ENCODE measurements around the gene C17orf107. TPM values are rescaled to one million over a fixed set of nuclear protein-coding genes. Genes with fewer than 3 reads are reported as not detected.

The C17orf107 gene
- total RNA-seq, 2 donors from 2014 or later, result 0.74 to 1.8 TPM

DNA sequence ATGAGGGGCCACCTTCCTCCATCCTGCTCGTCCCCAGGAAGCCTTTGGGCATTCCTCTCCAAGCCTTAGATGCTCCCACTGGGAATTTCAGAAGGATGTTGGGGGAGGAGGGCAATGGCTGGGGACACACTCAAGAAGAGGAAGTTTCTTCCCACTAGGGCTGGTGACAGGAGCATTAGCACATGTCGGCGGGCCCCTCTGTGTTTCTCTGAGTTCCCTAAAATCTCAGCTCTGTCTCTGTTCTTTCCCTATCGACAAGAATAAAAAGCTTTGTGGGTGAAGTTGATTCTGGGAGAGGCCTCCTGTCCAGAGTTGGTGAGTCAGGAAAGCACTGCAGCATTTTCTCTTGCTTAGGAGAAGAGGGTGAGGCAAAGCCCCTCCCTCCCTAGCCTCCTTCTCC, 19.7 kb upstream of the C17orf107 start:
- Histone ChIP-seq H3K36me3 (peaks cover 17% of the 10 kb centered on the region), H3K27ac (no peak overlapping the region), H3K27me3 (no peaks in the 10 kb centered on the region), H3K9me3 (no peaks in the 10 kb centered on the region), H3K4me1 (no peaks in the 10 kb centered on the region), H3K4me3 (no peak overlapping the region), H3K9ac (ENCODE audit: low read depth in 2 of 2, low read length in 2 of 2) (no peak overlapping the region)
- TF ChIP-seq CTCF (IDR thresholded peaks at IDR 0.05), result no peak
- no peak for DNase-seq
- intact Hi-C loops (cut with DNase I), result no loop called here

- no peak for TF ChIP-seq CTCF (IDR thresholded peaks at IDR 0.05)
- no peaks in the 10 kb centered on the region for H3K4me1 ChIP-seq
- H3K36me3 ChIP-seq, result peaks cover 30% of the 10 kb centered on the region
- no peaks in the 10 kb centered on the region for H3K27me3 ChIP-seq
- no peak overlapping the region for H3K27ac ChIP-seq
- no peaks in the 10 kb centered on the region for H3K9me3 ChIP-seq
- intact Hi-C loops (cut with DNase I), result loop anchor here (10.0 kb wide), 1 partner anchor 176 kb away; the partner anchor contains the start of gene PELP1
- H3K4me3 ChIP-seq, result no peak overlapping the region
- DNase-seq, result no peak
- no peak overlapping the region for H3K9ac ChIP-seq (ENCODE audit: low read depth in 2 of 2, low read length in 2 of 2)
Measured at GRCh38 chr17:4880857-4881256, 18.5 kb upstream of the C17orf107 start.

DNA sequence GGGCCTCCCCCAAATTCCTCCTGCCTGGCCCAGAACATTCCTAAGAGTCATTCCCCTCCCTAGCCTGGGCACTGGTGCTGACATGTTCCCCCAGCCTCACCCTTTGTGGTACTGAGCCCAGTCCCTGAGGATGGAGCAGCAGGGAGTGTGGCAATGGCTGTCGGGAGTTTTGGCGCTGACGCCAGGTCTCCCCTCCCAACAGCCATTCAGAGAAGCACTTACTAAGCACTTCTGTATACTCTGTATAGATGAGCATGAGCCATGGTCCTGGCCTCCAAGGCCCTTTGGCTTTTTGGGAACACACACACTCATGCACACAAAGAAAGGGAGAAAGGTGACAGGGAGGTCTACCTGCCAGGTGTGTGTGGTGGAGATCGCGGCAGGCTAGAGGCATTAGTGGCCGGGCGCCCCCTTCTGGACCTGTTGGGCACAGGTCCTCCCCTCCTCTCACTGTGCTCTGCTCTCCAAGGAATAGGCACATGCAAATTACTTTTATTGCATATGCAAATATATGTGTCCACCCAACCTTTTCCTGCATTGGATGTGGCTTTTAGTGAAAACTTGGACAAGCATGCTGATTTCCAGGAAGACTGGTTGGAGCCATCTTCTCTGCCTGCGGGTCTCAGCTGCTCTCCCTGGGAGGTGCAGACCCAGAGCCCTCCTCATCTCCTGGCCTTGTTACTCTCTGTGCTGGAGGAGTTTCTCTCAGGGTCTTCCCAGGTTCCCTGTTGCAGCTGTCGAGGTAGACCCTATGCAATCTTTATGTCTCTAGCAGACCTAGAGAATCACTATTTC, 17.4 kb upstream of the C17orf107 start:
- peak; percentile 74 for DNase-seq
- H3K36me3 ChIP-seq, result peaks cover 40% of the 10 kb centered on the region

DNA sequence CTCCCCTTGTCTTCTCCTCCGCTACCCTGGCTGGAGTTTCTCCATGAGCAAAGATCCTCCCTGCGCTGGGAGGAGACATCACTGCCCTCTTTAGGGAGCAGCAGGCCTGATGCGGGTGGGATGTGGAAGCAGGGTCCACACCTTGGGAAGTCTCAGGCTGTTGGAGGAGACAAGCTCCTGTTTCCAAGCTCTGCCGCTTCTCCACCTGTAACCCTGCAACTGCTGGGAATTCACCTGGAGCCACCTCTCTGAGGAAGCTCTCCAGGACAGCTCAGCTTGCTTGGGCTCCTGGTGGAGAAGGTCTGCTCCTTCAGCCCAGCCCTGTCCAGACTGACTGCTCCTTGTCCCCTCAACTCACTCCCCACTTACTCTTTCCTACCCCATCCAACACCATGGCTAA, 14.8 kb upstream of the C17orf107 start:
- no peaks in the 10 kb centered on the region for H3K9me3 ChIP-seq
- H3K36me3 ChIP-seq, result peaks cover 31% of the 10 kb centered on the region
- no peaks in the 10 kb centered on the region for H3K4me1 ChIP-seq
- DNase-seq, result no peak
- H3K4me3 ChIP-seq, result no peak overlapping the region
- no peak overlapping the region for H3K27ac ChIP-seq
- H3K9ac ChIP-seq (ENCODE audit: low read depth in 2 of 2, low read length in 2 of 2), result no peak overlapping the region
- H3K27me3 ChIP-seq, result no peaks in the 10 kb centered on the region
- no peak for TF ChIP-seq CTCF (IDR thresholded peaks at IDR 0.05)
- intact Hi-C loops (cut with DNase I), result loop anchor here (10.0 kb wide), 1 partner anchor 180 kb away; the partner anchor contains the start of gene PELP1

More for the DNA sequence above, 17.4 kb upstream of the C17orf107 start:
- H3K4me3 ChIP-seq, result no peak overlapping the region
- no peaks in the 10 kb centered on the region for H3K4me1 ChIP-seq
- H3K27me3 ChIP-seq, result no peaks in the 10 kb centered on the region
- no peaks in the 10 kb centered on the region for H3K9me3 ChIP-seq
- intact Hi-C loops (cut with DNase I), result loop anchor here (10.0 kb wide), 1 partner anchor 177 kb away; the partner anchor contains the start of gene PELP1
- H3K27ac ChIP-seq, result no peak overlapping the region
- no peak overlapping the region for H3K9ac ChIP-seq (ENCODE audit: low read depth in 2 of 2, low read length in 2 of 2)
- TF ChIP-seq CTCF (IDR thresholded peaks at IDR 0.05), result peak; percentile 92

- no peaks in the 10 kb centered on the region for H3K9me3 ChIP-seq
- TF ChIP-seq CTCF (IDR thresholded peaks at IDR 0.05), result no peak
- H3K27ac ChIP-seq, result no peak overlapping the region
- no peak overlapping the region for H3K9ac ChIP-seq (ENCODE audit: low read depth in 2 of 2, low read length in 2 of 2)
- no peaks in the 10 kb centered on the region for H3K27me3 ChIP-seq
- H3K4me3 ChIP-seq, result no peak overlapping the region
- intact Hi-C loops (cut with DNase I), result loop anchor here (5.0 to 10.0 kb wide), 2 partner anchors 155 to 182 kb away; partner anchors contain the start of genes MED11 and PELP1
- DNase-seq, result no peak
- H3K4me1 ChIP-seq, result no peaks in the 10 kb centered on the region
- peaks cover 46% of the 10 kb centered on the region for H3K36me3 ChIP-seq
Measured at GRCh38 chr17:4886830-4887229, 12.5 kb upstream of the C17orf107 start.
